H1 (cell line): ENCODE data around the gene DPYD. TPM values are rescaled to one million over a fixed set of nuclear protein-coding genes. Genes with fewer than 3 reads are reported as not detected.

Experiments used
- CREB1 ChIP-seq: IDR thresholded peaks from 2 replicates; pipeline ENCODE4 v1.6.1; 2012; ENCODE audit warnings: inconsistent platforms
- EGR1 ChIP-seq: IDR thresholded peaks from 2 replicates; pipeline ENCODE4 v1.6.1; 2011; ENCODE audit warnings: low read depth, low read length, borderline replicate concordance
- FOSL1 ChIP-seq: IDR thresholded peaks from 2 replicates; pipeline ENCODE4 v1.6.1; 2011; ENCODE audit warnings: mild to moderate bottlenecking, low read depth, low read length, moderate library complexity; ENCODE audit not compliant: insufficient read depth
- GABPA ChIP-seq: IDR thresholded peaks from 2 replicates; pipeline ENCODE4 v1.6.1; 2011; ENCODE audit warnings: mild to moderate bottlenecking, low read length, moderate library complexity, borderline replicate concordance; ENCODE audit not compliant: insufficient read depth
- NRF1 ChIP-seq: IDR thresholded peaks from 2 replicates; pipeline ENCODE4 v1.6.1; 2011; ENCODE audit warnings: mild to moderate bottlenecking, low read depth, low read length, improper control_type of control experiment
- PHF8 ChIP-seq: fragments of 200-600 bp; sonication (generic); conservative IDR thresholded peaks from 2 replicates; pipeline ENCODE4 v1.7.1; 2012; ENCODE audit warnings: low read depth, mild to moderate bottlenecking, inconsistent platforms, low read length, moderate library complexity
- POLR2A ChIP-seq, 2 experiments: IDR thresholded peaks; 1 replicate in 1 of 2; 2 replicates in 1 of 2; pipeline ENCODE4 v1.6.1; 2011; ENCODE audit warnings: low read depth in 2 of 2, low read length in 2 of 2, mild to moderate bottlenecking in 2 of 2; ENCODE audit errors: control extremely low read depth in 1 of 2
- SIN3A ChIP-seq, 2 experiments: IDR thresholded peaks in 1 of 2; conservative IDR thresholded peaks in 1 of 2; 2 replicates each; pipeline ENCODE4 v1.6.1; 2011 to 2012; ENCODE audit warnings: low read length in 2 of 2, improper control_type of control experiment in 1 of 2, low read depth in 1 of 2, mild to moderate bottlenecking in 1 of 2
- SIX5 ChIP-seq: IDR thresholded peaks from 2 replicates; pipeline ENCODE4 v1.6.1; 2011; ENCODE audit warnings: mild to moderate bottlenecking, low read depth, low read length
- YY1 ChIP-seq: IDR thresholded peaks from 2 replicates; pipeline ENCODE4 v1.6.1; 2011; ENCODE audit warnings: low read depth, mild to moderate bottlenecking, low read length
- polyA plus RNA-seq, 7 experiments: library from polyadenylated mRNA; depleted of rRNA in 3 of 7; stranded (reverse) in 5 of 7; unstranded in 2 of 7; fragments of >200 nt in 5 of 7; fragments of 200-250 nt in 2 of 7; gene quantifications; 1 replicate in 5 of 7; 2 replicates in 1 of 7; 4 replicates in 1 of 7; pipeline versions ENCODE4 v1.2.1 to v1.2.3, GENCODE V29; 2011 to 2013; ENCODE audit warnings: missing spikeins in 2 of 7, mixed read lengths in 2 of 7
- total RNA-seq: library from RNA; stranded (reverse); fragmentation: NEBNext Ultra II Directional; extraction: Animal tissue kit (Norgen Biotek cat#: 25700); gene quantifications from 2 replicates; pipeline ENCODE4 v1.2.1, GENCODE V29; 2021

Gene DPYD
- total and polyA plus RNA-seq, 2 of the 8 experiments (the other 6 are each of a cell fraction or from before 2014, with no cell fraction given), result 0.29 to 0.73 TPM

DNA sequence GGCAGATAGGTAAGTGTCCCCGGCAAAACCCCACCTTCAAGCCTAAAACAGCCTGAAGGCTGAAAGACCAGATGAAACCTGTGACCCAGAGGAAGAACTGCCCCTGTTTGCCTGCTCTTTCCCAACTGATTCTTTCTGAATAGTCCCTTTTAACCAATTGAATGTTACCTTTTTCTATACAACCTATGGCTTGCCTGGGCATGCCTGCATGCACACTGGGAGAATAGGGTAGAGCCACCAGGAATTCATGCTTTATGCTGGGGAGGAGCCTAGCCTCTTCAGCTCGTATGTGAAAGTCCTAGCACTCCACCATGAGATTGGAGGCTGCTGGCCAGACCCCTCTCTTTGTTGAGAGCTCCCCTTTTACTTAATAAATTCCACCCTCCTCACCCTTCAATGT, 859.2 kb downstream of the DPYD start (continued):
- TF ChIP-seq SIN3A (conservative IDR thresholded peaks at IDR 0.05 in 1 of 2, IDR thresholded peaks at IDR 0.05 in 1 of 2; ENCODE audit: low read depth in 1 of 2, low read length in 2 of 2), result no peak
- TF ChIP-seq NRF1, result no peak
- no peak for TF ChIP-seq FOSL1
- no peak for TF ChIP-seq YY1
- TF ChIP-seq GABPA, result no peak
- TF ChIP-seq PHF8, result no peak
- TF ChIP-seq CREB1, result no peak
- TF ChIP-seq EGR1, result no peak
- TF ChIP-seq SIX5, result no peak
- no peak for TF ChIP-seq POLR2A (IDR thresholded peaks at IDR 0.05; ENCODE audit: control extremely low read depth in 1 of 2, low read depth in 2 of 2, low read length in 2 of 2)
